ENCODE data around the gene ARPC1B.
A peak's percentile ranks its signal among the peaks of the same experiment; 100 is the strongest.
"Not testable (repeated sequence)": the region's sequence is repeated elsewhere in the genome, so short reads cannot be mapped to it uniquely, and the experiment has no call there.

Gene ARPC1B

DNA sequence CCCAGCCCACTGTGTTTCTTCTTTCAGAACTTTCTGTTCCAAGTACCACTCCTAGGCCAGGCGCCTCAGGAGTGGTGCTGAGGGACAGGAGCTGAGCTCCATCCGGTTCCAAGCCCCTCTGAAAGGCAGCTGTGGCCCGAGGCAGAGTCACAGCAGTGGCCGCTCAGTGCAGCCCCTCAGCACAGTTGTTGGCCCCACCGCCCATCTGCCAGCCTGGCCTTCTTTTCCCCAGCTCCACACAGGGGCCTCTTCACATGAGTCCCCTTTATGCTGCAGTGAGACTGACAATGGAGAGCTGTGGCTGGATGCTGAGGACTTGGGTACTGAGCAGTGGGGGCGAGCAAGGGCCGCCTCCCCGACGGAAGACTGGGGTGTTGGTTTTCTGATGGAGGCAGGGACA lies 43.7 kb downstream of the ARPC1B start:
- no peak for DNase-seq

- no peak for DNase-seq
Observed at GRCh38 chr7:99419323-99420021, 44.9 kb downstream of the ARPC1B start.

- DNase-seq: no peak
Observed at GRCh38 chr7:99420213-99420612, 45.7 kb downstream of the ARPC1B start.

- DNase-seq: no peak
Observed at GRCh38 chr7:99420986-99421385, 46.5 kb downstream of the ARPC1B start.

- DNase-seq: no peak
Observed at GRCh38 chr7:99422186-99422585, 47.7 kb downstream of the ARPC1B start.

- no peak for DNase-seq
Observed at GRCh38 chr7:99422625-99423024, 48.1 kb downstream of the ARPC1B start.

- DNase-seq: no peak
Observed at GRCh38 chr7:99424932-99425730, 50.6 kb downstream of the ARPC1B start.

- DNase-seq: no peak
Observed at GRCh38 chr7:99428972-99429566, 54.5 kb downstream of the ARPC1B start.

DNA sequence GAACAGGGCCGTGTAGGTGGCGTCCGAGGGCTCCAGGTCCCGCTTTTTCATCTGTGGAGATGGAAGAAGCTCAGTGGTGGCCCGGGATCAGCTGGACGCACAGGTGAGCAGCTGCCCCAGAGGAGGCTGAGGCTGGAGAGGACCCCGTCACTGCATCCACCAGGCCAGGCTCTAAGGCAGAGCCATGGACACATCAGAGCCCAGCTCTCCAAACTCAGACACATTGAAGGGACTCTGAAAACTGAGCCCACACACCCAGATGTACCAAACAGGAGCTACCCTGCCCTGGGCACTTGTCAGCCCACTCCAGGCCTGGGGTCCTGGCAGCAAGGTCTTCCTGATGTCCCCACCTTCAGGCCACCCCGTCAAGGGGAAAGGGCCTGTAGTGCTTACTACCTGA lies 55.2 kb downstream of the ARPC1B start:
- no peak for DNase-seq

DNA sequence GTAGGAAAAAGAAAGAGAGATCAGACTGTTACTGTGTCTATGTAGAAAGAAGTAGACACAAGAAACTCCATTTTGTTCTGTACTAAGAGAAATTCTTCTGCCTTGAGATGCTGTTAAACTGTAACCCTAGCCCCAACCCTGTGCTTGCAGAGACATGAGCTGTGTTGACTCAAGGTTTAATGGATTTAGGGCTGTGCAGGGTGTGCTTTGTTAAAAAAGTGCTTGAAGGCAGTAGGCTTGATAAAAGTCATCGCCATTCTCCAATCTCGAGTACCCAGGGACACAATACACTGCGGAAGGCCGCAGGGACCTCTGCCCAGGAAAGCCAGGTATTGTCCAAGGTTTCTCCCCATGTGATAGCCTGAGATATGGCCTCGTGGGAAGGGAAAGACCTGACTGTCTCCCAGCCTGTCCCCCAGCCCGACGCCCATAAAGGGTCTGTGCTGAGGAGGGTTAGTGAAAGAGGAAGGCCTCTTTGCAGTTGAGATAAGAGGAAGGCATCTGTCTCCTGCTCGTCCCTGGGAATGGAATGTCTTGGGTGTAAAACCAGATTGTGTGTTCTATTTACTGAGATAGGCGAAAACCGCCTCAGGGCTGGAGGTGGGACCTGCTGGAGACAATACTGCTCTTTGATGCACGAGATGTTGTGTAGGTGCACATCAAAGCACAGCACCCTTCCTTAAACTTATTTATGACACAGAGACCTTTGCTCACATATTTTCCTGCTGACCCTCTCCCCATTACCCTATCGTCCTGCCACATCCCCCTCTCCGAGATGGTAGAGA lies 57.4 kb downstream of the ARPC1B start:
- not testable (repeated sequence) for DNase-seq

GRCh38 chr7:99433158-99433557 lies 58.6 kb downstream of the ARPC1B start:
- no peak for DNase-seq

DNA sequence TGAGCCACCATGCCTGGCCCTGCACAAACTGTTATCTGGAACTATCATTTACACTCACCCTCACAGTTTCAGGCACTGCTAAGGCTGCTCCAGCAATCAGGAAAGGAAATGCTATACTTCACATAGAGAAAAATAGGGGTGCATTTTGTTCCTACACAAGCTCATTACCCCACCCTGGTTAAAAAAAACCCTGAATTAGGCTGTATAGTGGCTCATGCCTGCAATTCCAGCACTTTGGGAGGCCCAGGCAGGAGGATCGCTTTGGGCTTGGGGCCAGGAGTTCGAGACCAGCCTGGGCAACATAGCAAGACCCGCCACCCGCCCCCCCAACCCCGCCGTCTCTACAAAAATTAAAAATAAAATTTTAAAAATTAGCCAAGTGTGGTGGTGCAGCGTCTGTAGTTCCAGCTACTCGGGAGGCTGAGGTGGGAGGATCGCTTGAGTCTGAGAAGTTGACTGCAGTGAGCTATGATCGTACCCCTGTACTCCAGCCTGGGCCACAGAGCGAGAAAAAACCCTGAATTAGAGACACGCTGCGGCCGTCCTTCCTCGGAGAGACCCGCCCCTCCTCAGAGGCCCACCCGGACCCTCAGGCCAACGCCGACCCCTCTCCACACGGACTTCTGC lies 63.5 kb downstream of the ARPC1B start:
- DNase-seq: no peak

DNA sequence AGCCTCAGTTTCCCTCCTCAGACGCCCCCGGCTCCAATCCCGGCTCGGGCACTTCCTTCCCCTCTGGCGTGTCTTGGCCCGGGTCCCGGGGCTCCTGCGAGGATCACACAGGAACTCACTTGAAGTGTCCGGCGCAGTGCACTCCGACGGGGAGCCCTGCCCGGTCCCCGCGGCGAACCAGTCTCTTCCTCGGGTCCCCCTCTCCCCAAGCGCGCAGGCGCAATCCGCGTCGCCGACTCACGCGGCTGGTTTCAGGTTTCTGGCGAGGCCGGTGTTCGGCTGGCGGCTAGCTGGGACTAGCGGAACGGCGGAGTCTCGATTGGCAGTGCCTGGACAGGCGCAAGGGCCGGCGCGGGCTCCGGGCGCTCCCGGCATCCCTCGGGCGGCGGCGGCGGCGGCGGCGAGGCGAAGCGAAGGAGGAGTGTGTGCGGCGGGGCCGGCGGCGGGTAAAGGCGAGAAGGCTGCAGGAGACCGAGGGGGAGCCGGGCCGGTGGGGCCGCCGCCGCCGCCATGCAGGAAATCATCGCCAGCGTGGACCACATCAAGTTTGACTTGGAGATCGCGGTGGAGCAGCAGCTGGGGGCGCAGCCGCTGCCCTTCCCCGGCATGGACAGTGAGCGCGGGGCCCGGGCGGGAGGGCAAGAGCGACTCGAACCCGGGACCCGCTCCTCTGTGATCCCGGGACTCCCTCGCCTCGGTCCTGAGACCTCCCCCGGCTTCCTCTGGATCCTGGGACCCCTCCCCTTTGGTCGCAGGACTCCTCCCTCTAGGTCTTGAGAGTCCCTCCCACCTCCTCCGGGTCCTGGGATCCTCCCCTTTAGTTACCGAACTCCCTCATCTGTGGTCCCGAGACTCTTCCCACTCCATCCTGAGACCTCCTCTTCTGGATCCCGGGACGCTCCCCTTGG lies 64.3 kb downstream of the ARPC1B start, which contains the start of the genes CPSF4 and PTCD1:
Gene CPSF4, plus strand, starts transcription at position 371 of the 908 bp plus-strand sequence. Its CDS starts 140 bp downstream, at position 511.
Gene PTCD1, minus strand, starts transcription at position 226 of the 908 bp plus-strand sequence. CDS start 3,556 bp downstream, outside the sequence.
- peak; percentile 96 for DNase-seq

DNA sequence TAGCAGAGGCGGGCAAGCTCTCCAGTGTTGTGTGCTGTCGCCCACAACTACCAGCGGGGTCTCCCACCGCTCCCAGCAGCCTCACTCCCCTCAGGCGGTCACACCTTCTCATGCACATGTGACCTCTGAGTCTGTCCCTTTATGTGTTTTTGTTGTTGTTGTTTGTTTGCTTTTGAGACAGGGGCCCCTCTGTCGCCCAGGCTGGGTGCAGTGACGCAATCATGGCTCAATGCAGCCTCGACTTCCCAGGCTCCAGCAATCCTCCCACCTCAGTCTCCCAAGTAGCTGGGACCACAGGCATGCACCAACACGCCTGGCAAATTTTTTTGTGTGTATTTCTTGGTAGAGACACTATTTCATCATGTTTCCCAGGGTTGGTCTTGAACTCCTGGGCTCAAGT lies 65.7 kb downstream of the ARPC1B start:
- DNase-seq: no peak

All from activated CD8-positive, alpha-beta memory T cell treated with anti-CD3 and anti-CD28 coated beads for 24 hours (primary cell).